Activated naive CD4-positive, alpha-beta T cell treated with anti-CD3 and anti-CD28 coated beads for 36 hours (primary cell): ENCODE measurements around the gene TBX4. TPM values are rescaled to one million over a fixed set of nuclear protein-coding genes. Genes with fewer than 3 reads are reported as not detected.
"Not testable (repeated sequence)": the region's sequence is repeated elsewhere in the genome, so short reads cannot be mapped to it uniquely, and the experiment has no call there.

Source experiments
- CTCF ChIA-PET: fragments of 350-600 bp; sonication (Branson Sonifier 250); formaldehyde crosslinking; loops from one replicate; lab custom pipeline; 2021; ENCODE audit warnings: antibody characterized with exemption; lab: Charles Lee
- DNase-seq: peaks from one replicate; pipeline ENCODE4 v3.0.0-alpha.2; 2020
- H3K27ac Mint-ChIP-seq: one replicate; pipeline ENCODE4 v1.8.0; 2021; ENCODE audit warnings: mild to moderate bottlenecking, mixed read lengths
- H3K27me3 Mint-ChIP-seq: one replicate; pipeline ENCODE4 v1.8.0; 2021; ENCODE audit warnings: low read depth, mixed read lengths
- H3K36me3 Mint-ChIP-seq: one replicate; pipeline ENCODE4 v1.8.0; 2021; ENCODE audit warnings: low read depth, mixed read lengths
- H3K4me1 Mint-ChIP-seq: one replicate; pipeline ENCODE4 v1.8.0; 2021; ENCODE audit warnings: low read depth, mixed read lengths
- H3K4me3 Mint-ChIP-seq: one replicate; pipeline ENCODE4 v1.8.0; 2021; ENCODE audit warnings: mild to moderate bottlenecking, moderate library complexity, mixed read lengths
- H3K9me3 Mint-ChIP-seq: one replicate; pipeline ENCODE4 v1.8.0; 2021; ENCODE audit warnings: mixed read lengths
- intact Hi-C: fragments of 100-400 bp; cut with micrococcal nuclease; formaldehyde crosslinking; loops from one replicate; pipeline ENCODE4 v1.15.1; 2023
- total RNA-seq, 2 experiments: library from RNA; stranded (reverse); gene quantifications; one replicate each; pipeline ENCODE4 v1.2.3, GENCODE V29; 2021

Gene TBX4
- total RNA-seq, 2 experiments from 2014 or later: not detected

- Mint-ChIP-seq H3K4me3 (no peak overlapping the region), H3K36me3 (no peaks in the 10 kb centered on the region), H3K27ac (no peak overlapping the region), H3K4me1 (no peaks in the 10 kb centered on the region), H3K9me3 (no peaks in the 10 kb centered on the region), H3K27me3 (peaks cover 10% of the 10 kb centered on the region)
- no peak for DNase-seq
- CTCF ChIA-PET: no interaction called here
- intact Hi-C loops: no loop called here
These were observed 59.4 kb downstream of the TBX4 start for GRCh38 chr17:61511480-61512182.

DNA sequence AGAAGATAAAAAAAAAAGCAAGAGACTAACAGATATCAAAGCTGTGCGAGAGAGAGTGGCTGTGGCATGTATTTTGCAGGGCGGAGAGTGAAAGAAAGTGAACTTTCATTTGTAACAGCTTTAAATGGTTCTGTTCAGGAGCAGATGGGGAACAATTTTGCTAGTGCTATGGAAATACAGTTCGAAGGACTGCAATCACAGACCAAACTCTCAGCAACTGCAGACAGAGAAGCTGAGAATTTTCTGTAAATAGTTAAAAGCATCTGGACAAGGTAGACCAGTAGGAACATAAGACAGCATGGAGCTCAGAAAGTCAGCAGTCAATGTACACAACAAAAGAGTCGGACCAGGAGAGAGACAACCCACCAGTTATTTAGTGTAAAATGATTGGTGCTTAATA, 62.3 kb downstream of the TBX4 start:
- intact Hi-C loops: no loop called here
- H3K36me3 Mint-ChIP-seq: no peaks in the 10 kb centered on the region
- no peak for DNase-seq
- CTCF ChIA-PET: no interaction called here
- no peak overlapping the region for H3K4me3 Mint-ChIP-seq
- no peaks in the 10 kb centered on the region for H3K9me3 Mint-ChIP-seq
- peaks cover 5% of the 10 kb centered on the region for H3K27me3 Mint-ChIP-seq
- no peaks in the 10 kb centered on the region for H3K4me1 Mint-ChIP-seq
- no peak overlapping the region for H3K27ac Mint-ChIP-seq

DNA sequence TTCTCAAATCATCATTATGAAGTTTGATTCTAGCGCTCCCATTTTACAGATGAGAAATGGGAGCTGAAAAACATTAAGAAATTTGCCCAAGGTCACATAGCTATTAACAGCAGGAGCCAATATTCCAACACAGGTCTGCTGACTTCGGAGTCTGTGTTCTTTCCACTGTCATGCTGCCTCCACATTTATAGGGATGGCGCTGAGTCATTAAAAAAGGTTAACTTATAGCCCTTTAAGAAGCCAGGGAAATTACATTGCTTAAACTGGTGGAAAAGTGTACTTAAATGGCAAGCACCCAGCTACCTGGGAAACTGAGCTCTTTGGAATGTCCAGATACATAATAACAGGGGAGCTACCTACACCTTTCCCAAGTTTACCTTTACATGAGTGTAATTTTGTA, 65.0 kb downstream of the TBX4 start:
- H3K9me3 Mint-ChIP-seq: no peaks in the 10 kb centered on the region

GRCh38 chr17:61517843-61518606, 65.8 kb downstream of the TBX4 start:
- CTCF ChIA-PET: interaction anchor here (0.6 kb wide), 1 partner anchor 98 kb away, joined by 3 read pairs; no protein-coding TSS in a partner anchor
- H3K27ac Mint-ChIP-seq: no peak overlapping the region
- H3K36me3 Mint-ChIP-seq: no peaks in the 10 kb centered on the region
- H3K9me3 Mint-ChIP-seq: no peaks in the 10 kb centered on the region
- H3K4me1 Mint-ChIP-seq: no peaks in the 10 kb centered on the region
- H3K4me3 Mint-ChIP-seq: no peak overlapping the region
- H3K27me3 Mint-ChIP-seq: peaks cover 13% of the 10 kb centered on the region
- intact Hi-C loops: no loop called here
- DNase-seq: no peak

More for the DNA sequence above, 65.0 kb downstream of the TBX4 start:
- Mint-ChIP-seq H3K4me1 (no peaks in the 10 kb centered on the region), H3K27ac (no peak overlapping the region), H3K4me3 (no peak overlapping the region), H3K27me3 (peaks cover 11% of the 10 kb centered on the region), H3K36me3 (no peaks in the 10 kb centered on the region)
- intact Hi-C loops: no loop called here
- DNase-seq: no peak
- CTCF ChIA-PET: interaction anchor here (0.6 kb wide), 1 partner anchor 97 kb away, joined by 3 read pairs; no protein-coding TSS in a partner anchor

DNA sequence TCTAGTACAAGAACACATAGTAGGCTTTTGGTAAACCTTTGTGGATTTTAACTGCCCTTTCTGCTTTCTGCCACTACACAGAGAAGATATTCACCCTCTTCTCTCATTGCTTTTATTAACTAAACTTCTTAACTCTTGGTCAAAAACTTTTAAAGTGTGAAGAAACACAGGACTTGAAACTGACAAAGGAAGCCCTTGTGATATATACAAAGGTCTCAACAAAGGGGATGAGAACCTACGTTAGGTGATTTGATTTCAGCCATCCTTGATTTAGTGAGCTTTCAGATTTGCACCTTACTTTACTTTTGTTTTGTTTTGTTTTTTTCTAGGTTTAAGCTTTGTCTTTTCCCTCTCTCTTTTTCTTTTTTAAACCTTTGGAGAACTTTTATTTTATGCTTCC, 66.9 kb downstream of the TBX4 start:
- DNase-seq: no peak
- Mint-ChIP-seq H3K9me3 (no peaks in the 10 kb centered on the region), H3K27me3 (peaks cover 17% of the 10 kb centered on the region)

DNA sequence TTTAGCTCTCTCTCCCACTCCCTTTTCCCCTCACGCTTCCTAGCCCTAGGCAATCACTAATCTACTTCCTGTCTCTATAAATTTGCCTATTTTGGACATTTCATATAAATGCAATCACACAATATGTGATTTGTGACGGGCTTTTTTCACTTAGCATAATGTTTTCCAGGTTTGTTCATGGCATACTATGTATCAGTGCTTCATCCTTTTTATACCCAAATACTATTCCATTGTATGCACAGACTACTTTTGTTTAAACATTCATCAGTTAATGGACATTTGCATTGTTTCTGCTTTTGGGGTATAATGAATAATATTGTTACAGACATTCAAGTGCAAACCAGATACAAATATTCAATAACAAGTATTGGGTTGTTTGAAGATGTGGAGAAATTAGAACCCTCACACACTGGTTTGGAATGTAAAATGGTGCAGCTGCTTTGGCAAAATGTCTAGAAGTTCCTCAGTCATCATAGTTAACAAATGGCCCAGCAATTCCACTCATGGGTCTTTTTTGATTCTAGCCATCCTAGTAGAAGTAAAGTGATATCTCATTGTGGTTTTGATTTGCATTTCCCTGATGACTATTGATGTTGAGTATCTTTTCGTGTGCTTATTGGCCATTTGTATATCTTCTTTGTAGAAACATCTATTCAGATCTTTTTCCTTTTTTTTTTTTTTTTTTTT, 67.7 kb downstream of the TBX4 start:
- H3K4me1 Mint-ChIP-seq: no peaks in the 10 kb centered on the region
- DNase-seq: no peak
- H3K27ac Mint-ChIP-seq: no peak overlapping the region
- CTCF ChIA-PET: no interaction called here
- peaks cover 17% of the 10 kb centered on the region for H3K27me3 Mint-ChIP-seq
- intact Hi-C loops: no loop called here
- H3K4me3 Mint-ChIP-seq: no peak overlapping the region
- H3K36me3 Mint-ChIP-seq: no peaks in the 10 kb centered on the region
- H3K9me3 Mint-ChIP-seq: no peaks in the 10 kb centered on the region

More for the DNA sequence above, 66.9 kb downstream of the TBX4 start:
- Mint-ChIP-seq H3K4me1 (no peaks in the 10 kb centered on the region), H3K36me3 (no peaks in the 10 kb centered on the region), H3K27ac (no peak overlapping the region), H3K4me3 (no peak overlapping the region)
- intact Hi-C loops: no loop called here
- CTCF ChIA-PET: no interaction called here

DNA sequence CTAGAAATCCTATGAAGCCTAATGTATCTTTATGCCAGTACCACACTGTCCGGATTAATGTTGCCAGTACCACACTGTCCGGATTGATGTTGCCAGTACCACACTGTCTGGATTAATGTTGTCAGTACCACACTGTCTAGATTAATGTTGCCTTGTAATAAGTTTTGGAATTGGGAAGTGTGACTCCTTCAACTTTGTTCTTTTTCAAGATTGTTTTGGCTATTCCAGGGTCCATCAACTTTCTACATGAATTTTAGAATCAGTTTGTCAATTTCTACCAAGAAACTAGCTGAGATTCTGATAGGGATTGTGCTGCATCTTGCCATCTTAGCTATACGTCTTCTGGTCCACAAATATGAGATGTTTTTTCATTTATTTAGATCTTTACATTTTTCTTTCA, 68.7 kb downstream of the TBX4 start:
- Mint-ChIP-seq H3K36me3 (no peaks in the 10 kb centered on the region), H3K9me3 (no peaks in the 10 kb centered on the region), H3K4me1 (no peaks in the 10 kb centered on the region), H3K27me3 (peaks cover 20% of the 10 kb centered on the region), H3K27ac (no peak overlapping the region), H3K4me3 (no peak overlapping the region)
- CTCF ChIA-PET: interaction anchor here (0.8 kb wide), 1 partner anchor 66 kb away, joined by 3 read pairs; no protein-coding TSS in a partner anchor
- no peak for DNase-seq
- intact Hi-C loops: no loop called here

DNA sequence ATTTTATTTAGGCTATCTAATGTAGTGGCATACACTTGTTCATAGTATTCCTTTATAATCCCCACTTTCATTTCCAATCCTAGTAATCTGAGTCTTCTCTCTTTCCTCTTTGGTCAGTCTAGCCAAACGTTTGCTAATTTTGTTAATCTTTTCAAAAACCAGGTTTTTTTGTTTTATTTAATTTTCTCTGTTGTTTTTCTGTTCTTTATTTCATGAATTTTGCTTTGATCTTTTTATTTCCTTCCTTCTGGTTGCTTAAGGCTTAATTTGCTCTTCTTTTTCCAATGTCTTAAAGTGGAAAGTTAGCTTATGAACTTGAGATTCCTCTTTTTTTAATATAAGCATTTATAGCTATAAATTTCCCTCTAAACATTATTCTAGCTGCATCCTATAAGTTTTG, 69.9 kb downstream of the TBX4 start:
- Mint-ChIP-seq H3K4me3 (no peak overlapping the region), H3K27ac (no peak overlapping the region), H3K4me1 (no peaks in the 10 kb centered on the region), H3K9me3 (no peaks in the 10 kb centered on the region), H3K27me3 (peaks cover 28% of the 10 kb centered on the region), H3K36me3 (no peaks in the 10 kb centered on the region)
- intact Hi-C loops: no loop called here
- CTCF ChIA-PET: interaction anchor here (0.9 kb wide), 1 partner anchor 9 kb away, joined by 3 read pairs; no protein-coding TSS in a partner anchor
- no peak for DNase-seq

GRCh38 chr17:61524319-61524718, 72.1 kb downstream of the TBX4 start:
- CTCF ChIA-PET: no interaction called here
- Mint-ChIP-seq H3K27ac (no peak overlapping the region), H3K36me3 (no peaks in the 10 kb centered on the region), H3K9me3 (no peaks in the 10 kb centered on the region), H3K4me3 (no peak overlapping the region), H3K4me1 (no peaks in the 10 kb centered on the region), H3K27me3 (peaks cover 31% of the 10 kb centered on the region)
- no peak for DNase-seq
- intact Hi-C loops: no loop called here

DNA sequence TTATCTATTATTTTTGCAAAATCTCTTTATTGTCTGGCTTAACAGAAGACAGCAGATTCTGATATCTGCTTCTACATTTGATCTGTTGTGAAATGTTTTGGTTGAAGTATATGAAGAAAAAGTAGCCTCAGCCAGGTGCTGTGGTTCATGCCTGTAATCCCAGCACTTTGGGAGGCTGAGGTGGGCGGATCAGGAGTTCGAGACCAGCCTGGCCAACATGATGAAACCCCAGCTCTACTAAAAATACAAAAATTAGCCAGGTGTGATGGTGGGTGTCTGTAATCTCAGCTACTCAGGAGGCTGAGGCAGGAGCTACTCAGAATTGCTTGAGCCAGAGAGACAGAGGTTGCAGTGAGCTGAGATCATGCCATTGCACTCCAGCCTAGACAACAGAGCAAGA, 75.2 kb downstream of the TBX4 start:
- H3K4me1 Mint-ChIP-seq, CTCF ChIA-PET, H3K36me3 Mint-ChIP-seq, H3K9me3 Mint-ChIP-seq, intact Hi-C loops, H3K27ac Mint-ChIP-seq, H3K4me3 Mint-ChIP-seq, DNase-seq: not testable (repeated sequence)
- H3K27me3 Mint-ChIP-seq: peaks cover 25% of the 10 kb centered on the region

- Mint-ChIP-seq H3K36me3 (no peaks in the 10 kb centered on the region), H3K4me1 (no peaks in the 10 kb centered on the region), H3K4me3 (no peak overlapping the region), H3K9me3 (no peaks in the 10 kb centered on the region), H3K27me3 (peaks cover 23% of the 10 kb centered on the region), H3K27ac (no peak overlapping the region)
- CTCF ChIA-PET: no interaction called here
- intact Hi-C loops: no loop called here
- DNase-seq: no peak
These were observed 75.9 kb downstream of the TBX4 start for GRCh38 chr17:61528171-61528570.

DNA sequence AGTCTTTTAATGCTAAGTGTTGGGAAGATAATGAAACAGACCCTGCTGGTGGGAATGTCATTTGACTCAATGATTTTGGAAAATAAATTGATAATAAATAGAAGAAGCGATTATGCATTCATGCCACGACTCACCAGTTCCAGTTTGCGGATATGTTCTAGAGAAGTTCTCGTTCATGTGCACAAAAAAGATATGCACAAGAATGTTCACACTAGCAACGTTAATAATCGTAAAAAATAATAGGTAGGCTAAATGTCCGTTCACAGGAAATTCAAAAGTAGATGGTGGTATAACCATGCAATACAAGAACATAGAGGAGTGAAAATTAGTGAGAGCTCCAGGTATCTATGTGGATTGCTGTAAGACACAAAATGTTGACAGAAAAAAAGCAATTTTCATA, 79.0 kb downstream of the TBX4 start:
- Mint-ChIP-seq H3K27ac (no peak overlapping the region), H3K9me3 (no peaks in the 10 kb centered on the region), H3K36me3 (no peaks in the 10 kb centered on the region), H3K4me1 (no peaks in the 10 kb centered on the region), H3K4me3 (no peak overlapping the region), H3K27me3 (peaks cover 8% of the 10 kb centered on the region)
- intact Hi-C loops: no loop called here
- CTCF ChIA-PET: interaction anchor here (0.6 kb wide), 1 partner anchor 9 kb away, joined by 3 read pairs; no protein-coding TSS in a partner anchor
- no peak for DNase-seq
